ENCODE measurements around the gene SLC22A17.

The SLC22A17 gene

DNA sequence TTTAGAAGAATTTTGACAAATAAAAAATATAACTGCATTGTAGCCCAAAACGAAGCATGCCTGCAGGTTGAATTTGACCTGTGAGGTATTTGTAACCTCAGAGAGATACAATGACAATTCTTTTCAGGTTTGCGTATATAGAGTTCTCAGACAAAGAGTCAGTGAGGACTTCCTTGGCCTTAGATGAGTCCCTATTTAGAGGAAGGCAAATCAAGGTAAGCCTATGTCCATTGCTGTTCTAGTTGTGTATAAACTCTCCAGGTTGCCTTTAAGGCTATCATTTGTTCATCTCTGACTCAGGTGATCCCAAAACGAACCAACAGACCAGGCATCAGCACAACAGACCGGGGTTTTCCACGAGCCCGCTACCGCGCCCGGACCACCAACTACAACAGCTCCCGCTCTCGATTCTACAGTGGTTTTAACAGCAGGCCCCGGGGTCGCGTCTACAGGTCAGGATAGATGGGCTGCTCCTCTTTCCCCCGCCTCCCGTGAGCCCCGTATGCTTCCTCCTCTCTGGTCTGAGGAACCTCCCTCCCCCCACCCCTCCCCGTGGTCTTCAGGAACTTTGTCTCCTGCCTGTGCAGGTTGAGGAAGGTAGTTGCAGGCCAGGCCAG is 28.7 kb downstream of the SLC22A17 start:
- CTCF ChIA-PET: interaction anchor here (3.0 kb wide), 1 partner anchor 56 kb away, joined by 12 read pairs; no protein-coding TSS in a partner anchor
- peak overlapping the region; percentile 26; the same call in 1 of the 2 replicates for H3K27ac ChIP-seq
- DNase-seq (ENCODE audit: low spot score): no peak
- TF ChIP-seq, protein P1, sequence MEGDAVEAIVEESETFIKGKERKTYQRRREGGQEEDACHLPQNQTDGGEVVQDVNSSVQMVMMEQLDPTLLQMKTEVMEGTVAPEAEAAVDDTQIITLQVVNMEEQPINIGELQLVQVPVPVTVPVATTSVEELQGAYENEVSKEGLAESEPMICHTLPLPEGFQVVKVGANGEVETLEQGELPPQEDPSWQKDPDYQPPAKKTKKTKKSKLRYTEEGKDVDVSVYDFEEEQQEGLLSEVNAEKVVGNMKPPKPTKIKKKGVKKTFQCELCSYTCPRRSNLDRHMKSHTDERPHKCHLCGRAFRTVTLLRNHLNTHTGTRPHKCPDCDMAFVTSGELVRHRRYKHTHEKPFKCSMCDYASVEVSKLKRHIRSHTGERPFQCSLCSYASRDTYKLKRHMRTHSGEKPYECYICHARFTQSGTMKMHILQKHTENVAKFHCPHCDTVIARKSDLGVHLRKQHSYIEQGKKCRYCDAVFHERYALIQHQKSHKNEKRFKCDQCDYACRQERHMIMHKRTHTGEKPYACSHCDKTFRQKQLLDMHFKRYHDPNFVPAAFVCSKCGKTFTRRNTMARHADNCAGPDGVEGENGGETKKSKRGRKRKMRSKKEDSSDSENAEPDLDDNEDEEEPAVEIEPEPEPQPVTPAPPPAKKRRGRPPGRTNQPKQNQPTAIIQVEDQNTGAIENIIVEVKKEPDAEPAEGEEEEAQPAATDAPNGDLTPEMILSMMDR (conservative IDR thresholded peaks at IDR 0.05; ENCODE audit: low read depth): no peak
- POLR2A ChIA-PET (ENCODE audit: low non-redundant PET): interaction anchor here (0.5 to 0.6 kb wide), 2 partner anchors 45 to 153 kb away, joined by 5 to 8 read pairs; no protein-coding TSS in a partner anchor

DNA sequence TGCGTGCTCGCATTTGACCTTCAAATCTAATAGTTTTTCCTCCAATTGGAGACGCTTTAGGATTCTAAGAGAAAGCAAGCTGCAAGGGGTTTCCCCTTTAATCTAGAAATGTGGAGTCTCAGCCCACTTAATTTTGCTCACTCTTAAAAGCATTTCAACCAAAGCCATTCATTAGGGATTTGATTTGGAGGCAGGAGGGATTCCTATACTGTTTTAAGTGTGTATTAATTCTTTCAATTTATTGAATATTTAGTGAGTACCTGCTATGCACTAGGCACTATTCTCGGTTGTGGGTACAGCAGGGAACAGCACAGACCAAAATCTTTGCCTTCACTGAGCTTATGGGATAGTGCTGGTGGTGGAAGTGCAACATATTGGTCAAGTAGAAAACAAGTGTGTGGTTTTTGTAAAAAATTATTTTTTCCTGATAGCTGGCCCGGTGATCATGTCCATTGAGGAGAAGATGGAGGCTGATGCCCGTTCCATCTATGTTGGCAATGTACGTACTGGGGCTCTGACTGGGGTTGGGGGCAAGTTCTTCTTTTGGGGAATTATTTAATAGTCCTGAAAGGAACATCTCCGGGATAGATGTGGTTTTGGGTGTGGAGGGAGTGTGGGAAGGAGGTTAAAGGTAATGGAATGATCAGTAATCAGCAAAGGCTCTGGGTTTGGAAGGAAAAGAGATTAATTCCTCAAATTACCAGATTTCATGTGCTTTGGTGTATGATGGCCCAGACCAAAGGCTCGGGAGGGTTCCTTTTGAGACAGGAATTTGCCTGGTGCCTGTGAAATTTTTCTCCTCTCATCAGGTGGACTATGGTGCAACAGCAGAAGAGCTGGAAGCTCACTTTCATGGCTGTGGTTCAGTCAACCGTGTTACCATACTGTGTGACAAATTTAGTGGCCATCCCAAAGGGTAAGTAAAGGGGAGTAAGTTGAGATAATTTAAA is 29.8 kb downstream of the SLC22A17 start:
- peak overlapping the region; percentile 87 for H3K27ac ChIP-seq

GRCh38 chr14:23321572-23322547 is 30.8 kb downstream of the SLC22A17 start:
- POLR2A ChIA-PET (ENCODE audit: low non-redundant PET): interaction anchor here (1.2 to 1.9 kb wide), 3 partner anchors 15 to 35 kb away, joined by 8 to 12 read pairs (median 9); partner anchors contain the start of genes BCL2L2, HOMEZ and PPP1R3E
- CTCF ChIA-PET: interaction anchor here (1.0 to 3.0 kb wide), 3 partner anchors 15 to 157 kb away, joined by 3 to 12 read pairs (median 10); partner anchors contain the start of gene BCL2L2
- H3K27ac ChIP-seq: peak overlapping the region; percentile 87
- DNase-seq (ENCODE audit: low spot score): peak; percentile 57
- TF ChIP-seq, protein P1 (conservative IDR thresholded peaks at IDR 0.05; ENCODE audit: low read depth): no peak

More for the DNA sequence above, 29.8 kb downstream of the SLC22A17 start:
- CTCF ChIA-PET: interaction anchor here (3.0 kb wide), 1 partner anchor 57 kb away, joined by 12 read pairs; no protein-coding TSS in a partner anchor
- TF ChIP-seq, protein P1 (conservative IDR thresholded peaks at IDR 0.05; ENCODE audit: low read depth): no peak
- DNase-seq (ENCODE audit: low spot score): no peak
- POLR2A ChIA-PET (ENCODE audit: low non-redundant PET): interaction anchor here (0.6 to 1.9 kb wide), 2 partner anchors 20 to 152 kb away, joined by 5 to 9 read pairs; partner anchors contain the start of gene PPP1R3E

- DNase-seq (ENCODE audit: low spot score): peak; percentile 99
- H3K27ac ChIP-seq: peak within 1 kb of the TSS; percentile 87
- ChIA-PET CTCF (interaction anchor here (1.0 to 3.0 kb wide), 4 partner anchors 14 to 158 kb away, joined by 3 to 12 read pairs (median 6); partner anchors contain the start of genes BCL2L2 and PPP1R3E), POLR2A (ENCODE audit: low non-redundant PET) (interaction anchor here (1.2 to 1.9 kb wide), 3 partner anchors 14 to 35 kb away, joined by 8 to 12 read pairs (median 9); partner anchors contain the start of genes BCL2L2, HOMEZ and PPP1R3E)
- TF ChIP-seq, protein P1 (conservative IDR thresholded peaks at IDR 0.05; ENCODE audit: low read depth): no peak
These were observed 31.8 kb downstream of the SLC22A17 start, which contains the start of gene PABPN1 for GRCh38 chr14:23320584-23321571. Gene PABPN1, plus strand, starts transcription at chr14:23321457. Its CDS starts 13 bp downstream, at chr14:23321470.

Measured in RWPE1 (cell line).